ENCODE results near the gene LAP3.

The LAP3 gene

GRCh38 chr4:17587094-17587822, 10.3 kb downstream of the LAP3 start:
- TF ChIP-seq, protein P1, sequence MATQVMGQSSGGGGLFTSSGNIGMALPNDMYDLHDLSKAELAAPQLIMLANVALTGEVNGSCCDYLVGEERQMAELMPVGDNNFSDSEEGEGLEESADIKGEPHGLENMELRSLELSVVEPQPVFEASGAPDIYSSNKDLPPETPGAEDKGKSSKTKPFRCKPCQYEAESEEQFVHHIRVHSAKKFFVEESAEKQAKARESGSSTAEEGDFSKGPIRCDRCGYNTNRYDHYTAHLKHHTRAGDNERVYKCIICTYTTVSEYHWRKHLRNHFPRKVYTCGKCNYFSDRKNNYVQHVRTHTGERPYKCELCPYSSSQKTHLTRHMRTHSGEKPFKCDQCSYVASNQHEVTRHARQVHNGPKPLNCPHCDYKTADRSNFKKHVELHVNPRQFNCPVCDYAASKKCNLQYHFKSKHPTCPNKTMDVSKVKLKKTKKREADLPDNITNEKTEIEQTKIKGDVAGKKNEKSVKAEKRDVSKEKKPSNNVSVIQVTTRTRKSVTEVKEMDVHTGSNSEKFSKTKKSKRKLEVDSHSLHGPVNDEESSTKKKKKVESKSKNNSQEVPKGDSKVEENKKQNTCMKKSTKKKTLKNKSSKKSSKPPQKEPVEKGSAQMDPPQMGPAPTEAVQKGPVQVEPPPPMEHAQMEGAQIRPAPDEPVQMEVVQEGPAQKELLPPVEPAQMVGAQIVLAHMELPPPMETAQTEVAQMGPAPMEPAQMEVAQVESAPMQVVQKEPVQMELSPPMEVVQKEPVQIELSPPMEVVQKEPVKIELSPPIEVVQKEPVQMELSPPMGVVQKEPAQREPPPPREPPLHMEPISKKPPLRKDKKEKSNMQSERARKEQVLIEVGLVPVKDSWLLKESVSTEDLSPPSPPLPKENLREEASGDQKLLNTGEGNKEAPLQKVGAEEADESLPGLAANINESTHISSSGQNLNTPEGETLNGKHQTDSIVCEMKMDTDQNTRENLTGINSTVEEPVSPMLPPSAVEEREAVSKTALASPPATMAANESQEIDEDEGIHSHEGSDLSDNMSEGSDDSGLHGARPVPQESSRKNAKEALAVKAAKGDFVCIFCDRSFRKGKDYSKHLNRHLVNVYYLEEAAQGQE (IDR thresholded peaks at IDR 0.05; ENCODE audit: insufficient read depth in 1 of 2, low read depth in 2 of 2, low read length in 2 of 2): no peak
- TF ChIP-seq POLR2AphosphoS5 (IDR thresholded peaks at IDR 0.05; ENCODE audit: low read depth, low read length) (no peak), FOXP2 (optimal IDR thresholded peaks at IDR 0.05; ENCODE audit: borderline replicate concordance, extremely low read depth, extremely low read length, insufficient read depth) (no peak), SIN3A (IDR thresholded peaks at IDR 0.05; ENCODE audit: borderline replicate concordance, insufficient read depth, low read length) (no peak), TAF1 (IDR thresholded peaks at IDR 0.05; ENCODE audit: borderline replicate concordance, insufficient read depth, low read length) (no peak)

DNA sequence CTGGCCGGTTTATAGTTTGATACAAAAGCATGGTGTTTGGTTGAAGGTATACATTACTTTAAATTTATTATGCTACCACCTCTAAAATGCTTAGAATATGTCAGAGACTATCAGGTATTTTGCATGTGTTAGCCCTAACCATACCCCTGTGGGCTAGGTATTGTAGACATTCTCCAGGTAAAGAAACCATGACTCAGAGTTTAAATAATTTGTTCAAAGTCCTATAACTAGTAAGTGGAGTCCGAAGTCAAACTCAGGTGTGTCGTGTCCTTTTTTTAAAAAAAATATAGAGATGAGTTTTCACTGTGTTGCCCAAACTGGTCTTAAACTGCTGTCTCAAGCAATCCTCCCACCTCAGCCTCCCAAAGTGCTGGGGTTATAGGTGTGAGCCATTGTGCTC, 12.4 kb downstream of the LAP3 start:
- TF ChIP-seq FOXP2 (optimal IDR thresholded peaks at IDR 0.05; ENCODE audit: borderline replicate concordance, extremely low read depth, extremely low read length, insufficient read depth): no peak
- no peak for TF ChIP-seq TAF1 (IDR thresholded peaks at IDR 0.05; ENCODE audit: borderline replicate concordance, insufficient read depth, low read length)
- TF ChIP-seq, protein P1 (IDR thresholded peaks at IDR 0.05; ENCODE audit: insufficient read depth in 1 of 2, low read depth in 2 of 2, low read length in 2 of 2): no peak
- no peak for TF ChIP-seq POLR2AphosphoS5 (IDR thresholded peaks at IDR 0.05; ENCODE audit: low read depth, low read length)

DNA sequence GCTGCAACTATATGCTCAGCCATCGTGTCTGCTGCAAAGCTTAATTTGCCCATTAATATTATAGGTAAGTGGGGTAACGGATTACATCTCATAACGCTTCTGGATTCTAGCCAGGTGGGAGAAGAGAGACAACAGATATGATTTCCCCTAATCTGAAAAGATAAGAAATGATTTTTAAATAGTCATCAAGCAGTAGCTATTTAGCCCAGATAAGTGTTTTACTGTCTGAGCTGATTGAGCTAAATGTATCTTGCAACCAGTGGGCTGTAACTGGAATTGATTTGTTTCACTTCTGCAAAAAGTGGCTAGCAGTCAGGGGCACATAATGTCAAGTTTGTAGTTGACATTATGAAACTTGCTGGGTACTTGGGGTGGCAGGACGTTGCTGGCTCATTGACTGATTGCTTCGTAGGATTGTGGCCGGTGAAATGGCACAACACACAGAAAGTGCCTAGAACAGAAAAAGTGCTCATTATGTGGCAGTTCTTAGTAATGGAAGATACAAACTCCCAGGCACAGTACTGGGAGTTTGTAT, 18.5 kb downstream of the LAP3 start:
- TF ChIP-seq SIN3A (IDR thresholded peaks at IDR 0.05; ENCODE audit: borderline replicate concordance, insufficient read depth, low read length): no peak
- no peak for TF ChIP-seq TAF1 (IDR thresholded peaks at IDR 0.05; ENCODE audit: borderline replicate concordance, insufficient read depth, low read length)
- no peak for TF ChIP-seq FOXP2 (optimal IDR thresholded peaks at IDR 0.05; ENCODE audit: borderline replicate concordance, extremely low read depth, extremely low read length, insufficient read depth)
- TF ChIP-seq POLR2AphosphoS5 (IDR thresholded peaks at IDR 0.05; ENCODE audit: low read depth, low read length): no peak
- TF ChIP-seq, protein P1 (IDR thresholded peaks at IDR 0.05; ENCODE audit: insufficient read depth in 1 of 2, low read depth in 2 of 2, low read length in 2 of 2): no peak

- TF ChIP-seq FOXP2 (optimal IDR thresholded peaks at IDR 0.05; ENCODE audit: borderline replicate concordance, extremely low read depth, extremely low read length, insufficient read depth) (no peak), POLR2AphosphoS5 (IDR thresholded peaks at IDR 0.05; ENCODE audit: low read depth, low read length) (no peak), SIN3A (IDR thresholded peaks at IDR 0.05; ENCODE audit: borderline replicate concordance, insufficient read depth, low read length) (no peak), TAF1 (IDR thresholded peaks at IDR 0.05; ENCODE audit: borderline replicate concordance, insufficient read depth, low read length) (no peak)
- TF ChIP-seq, protein P1 (IDR thresholded peaks at IDR 0.05; ENCODE audit: insufficient read depth in 1 of 2, low read depth in 2 of 2, low read length in 2 of 2): no peak
Observed at GRCh38 chr4:17597517-17597916, 20.5 kb downstream of the LAP3 start.

Measured in PFSK-1 (cell line).